Endothelial cell of umbilical vein (primary cell): ENCODE measurements around the gene MON1A.

Source experiments
- EZH2 ChIP-seq: IDR thresholded peaks from 2 replicates; pipeline ENCODE4 v1.6.1; 2012; ENCODE audit warnings: borderline replicate concordance, low read depth, mild to moderate bottlenecking, moderate library complexity, low read length, inconsistent platforms; ENCODE audit not compliant: severe bottlenecking
- JUN ChIP-seq: IDR thresholded peaks from 2 replicates; pipeline ENCODE4 v1.6.1; 2011; ENCODE audit warnings: borderline replicate concordance, low read depth; ENCODE audit not compliant: insufficient read length, insufficient read depth
- MYC ChIP-seq: IDR thresholded peaks from one replicate; pipeline ENCODE4 v1.6.1; 2011; ENCODE audit warnings: mild to moderate bottlenecking, low read depth, low read length
- POLR2A ChIP-seq: IDR thresholded peaks from 2 replicates; pipeline ENCODE4 v1.6.1; 2012; ENCODE audit warnings: low read depth, mild to moderate bottlenecking, control low read depth, low read length
- POLR2AphosphoS5 ChIP-seq: IDR thresholded peaks from 2 replicates; pipeline ENCODE4 v1.6.1; 2012; ENCODE audit warnings: low read depth, mild to moderate bottlenecking, control low read depth, low read length, moderate library complexity; ENCODE audit not compliant: insufficient read depth
- TF ChIP-seq, protein P1 (sequence below): IDR thresholded peaks from 2 replicates; pipeline ENCODE4 v1.6.1; 2011; ENCODE audit not compliant: insufficient read depth, insufficient read length
- TF ChIP-seq, protein P2 (sequence below), 2 donors: IDR thresholded peaks; 1 replicate in 1 of 2; 2 replicates in 1 of 2; pipeline ENCODE4 v1.5.1; 2011; ENCODE audit warnings: low read length in 2 of 2, mild to moderate bottlenecking in 2 of 2, moderate library complexity in 2 of 2, control low read depth in 1 of 2, inconsistent platforms in 1 of 2, low read depth in 1 of 2; ENCODE audit not compliant: insufficient read depth in 1 of 2; ENCODE audit errors: extremely low read depth in 1 of 2

DNA sequence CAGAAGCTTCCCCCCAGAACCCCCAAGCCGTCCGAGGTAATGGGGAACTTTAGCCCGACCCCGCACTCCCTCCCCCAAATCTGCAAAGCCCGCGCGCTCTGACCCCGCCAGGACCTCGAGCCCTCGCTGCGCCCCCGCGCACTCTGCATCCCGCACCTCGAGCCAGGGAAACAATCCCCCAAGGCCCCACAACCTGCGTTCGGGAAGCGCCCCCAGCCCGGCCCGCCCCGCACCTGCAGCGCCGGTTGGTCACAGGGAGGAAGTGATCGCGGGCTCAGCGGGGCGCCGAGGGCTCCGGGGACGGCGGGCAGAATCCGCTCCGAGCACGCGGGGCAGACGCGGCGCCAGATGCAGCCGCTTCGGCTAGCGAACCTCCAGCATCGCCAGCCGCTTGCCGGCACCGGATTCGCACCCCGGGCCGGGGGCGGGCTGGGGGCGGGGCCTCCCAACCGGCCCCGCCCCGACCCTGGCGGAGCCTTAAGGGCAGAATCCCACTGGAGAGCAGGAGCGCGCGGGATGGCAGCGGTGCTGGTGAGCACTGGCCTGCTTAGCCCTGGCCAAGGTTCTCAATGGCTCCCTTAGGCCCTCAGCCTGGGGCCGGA lies 60.0 kb downstream of the MON1A start, which contains the start of gene CAMKV:
- TF ChIP-seq POLR2AphosphoS5: no peak
- TF ChIP-seq, protein P1, sequence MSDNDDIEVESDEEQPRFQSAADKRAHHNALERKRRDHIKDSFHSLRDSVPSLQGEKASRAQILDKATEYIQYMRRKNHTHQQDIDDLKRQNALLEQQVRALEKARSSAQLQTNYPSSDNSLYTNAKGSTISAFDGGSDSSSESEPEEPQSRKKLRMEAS: no peak
- no peak for TF ChIP-seq EZH2
- TF ChIP-seq POLR2A: no peak
- TF ChIP-seq, protein P2, sequence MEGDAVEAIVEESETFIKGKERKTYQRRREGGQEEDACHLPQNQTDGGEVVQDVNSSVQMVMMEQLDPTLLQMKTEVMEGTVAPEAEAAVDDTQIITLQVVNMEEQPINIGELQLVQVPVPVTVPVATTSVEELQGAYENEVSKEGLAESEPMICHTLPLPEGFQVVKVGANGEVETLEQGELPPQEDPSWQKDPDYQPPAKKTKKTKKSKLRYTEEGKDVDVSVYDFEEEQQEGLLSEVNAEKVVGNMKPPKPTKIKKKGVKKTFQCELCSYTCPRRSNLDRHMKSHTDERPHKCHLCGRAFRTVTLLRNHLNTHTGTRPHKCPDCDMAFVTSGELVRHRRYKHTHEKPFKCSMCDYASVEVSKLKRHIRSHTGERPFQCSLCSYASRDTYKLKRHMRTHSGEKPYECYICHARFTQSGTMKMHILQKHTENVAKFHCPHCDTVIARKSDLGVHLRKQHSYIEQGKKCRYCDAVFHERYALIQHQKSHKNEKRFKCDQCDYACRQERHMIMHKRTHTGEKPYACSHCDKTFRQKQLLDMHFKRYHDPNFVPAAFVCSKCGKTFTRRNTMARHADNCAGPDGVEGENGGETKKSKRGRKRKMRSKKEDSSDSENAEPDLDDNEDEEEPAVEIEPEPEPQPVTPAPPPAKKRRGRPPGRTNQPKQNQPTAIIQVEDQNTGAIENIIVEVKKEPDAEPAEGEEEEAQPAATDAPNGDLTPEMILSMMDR (IDR thresholded peaks at IDR 0.05; ENCODE audit: extremely low read depth in 1 of 2, insufficient read depth in 1 of 2, low read depth in 1 of 2, low read length in 2 of 2): no peak
- no peak for TF ChIP-seq MYC
- TF ChIP-seq JUN: no peak
